Measurements from ENCODE around the gene TEX12. TPM values are rescaled to one million over a fixed set of nuclear protein-coding genes. Genes with fewer than 3 reads are reported as not detected.

Gene TEX12

GRCh38 chr11:112215621-112216020 lies 48.4 kb downstream of the TEX12 start:
- H3K36me3 ChIP-seq (ENCODE audit: insufficient read depth, low read length): no peaks in the 10 kb centered on the region
- H3K4me3 ChIP-seq (ENCODE audit: low read length): no peak overlapping the region
- no peaks in the 10 kb centered on the region for H3K27me3 ChIP-seq (ENCODE audit: control insufficient read depth, insufficient read depth, low read length)
- peaks cover 26% of the 10 kb centered on the region for H3K4me1 ChIP-seq (ENCODE audit: control insufficient read depth, insufficient read depth, low read length)
- no peak overlapping the region for H3K4me2 ChIP-seq (ENCODE audit: low read length)
- H3K9me3 ChIP-seq (replicated peaks; ENCODE audit: low read length): no peaks in the 10 kb centered on the region
- H3K9ac ChIP-seq (ENCODE audit: low read depth, low read length): no peak overlapping the region

- no peak overlapping the region for H3K9ac ChIP-seq (ENCODE audit: low read depth, low read length)
- H3K4me3 ChIP-seq (ENCODE audit: low read length): no peak overlapping the region
- H3K4me1 ChIP-seq (ENCODE audit: control insufficient read depth, insufficient read depth, low read length): peaks cover 26% of the 10 kb centered on the region
- no peak overlapping the region for H3K4me2 ChIP-seq (ENCODE audit: low read length)
- H3K27me3 ChIP-seq (ENCODE audit: control insufficient read depth, insufficient read depth, low read length): no peaks in the 10 kb centered on the region
- no peaks in the 10 kb centered on the region for H3K36me3 ChIP-seq (ENCODE audit: insufficient read depth, low read length)
- no peaks in the 10 kb centered on the region for H3K9me3 ChIP-seq (replicated peaks; ENCODE audit: low read length)
Observed at GRCh38 chr11:112216561-112217105, 49.5 kb downstream of the TEX12 start.

- H3K27me3 ChIP-seq (ENCODE audit: control insufficient read depth, insufficient read depth, low read length): no peaks in the 10 kb centered on the region
- no peak overlapping the region for H3K4me3 ChIP-seq (ENCODE audit: low read length)
- no peak overlapping the region for H3K4me2 ChIP-seq (ENCODE audit: low read length)
- H3K4me1 ChIP-seq (ENCODE audit: control insufficient read depth, insufficient read depth, low read length): peaks cover 19% of the 10 kb centered on the region
- H3K9me3 ChIP-seq (replicated peaks; ENCODE audit: low read length): no peaks in the 10 kb centered on the region
- no peak overlapping the region for H3K9ac ChIP-seq (ENCODE audit: low read depth, low read length)
- no peaks in the 10 kb centered on the region for H3K36me3 ChIP-seq (ENCODE audit: insufficient read depth, low read length)
Observed at GRCh38 chr11:112219476-112220232, 52.5 kb downstream of the TEX12 start.

DNA sequence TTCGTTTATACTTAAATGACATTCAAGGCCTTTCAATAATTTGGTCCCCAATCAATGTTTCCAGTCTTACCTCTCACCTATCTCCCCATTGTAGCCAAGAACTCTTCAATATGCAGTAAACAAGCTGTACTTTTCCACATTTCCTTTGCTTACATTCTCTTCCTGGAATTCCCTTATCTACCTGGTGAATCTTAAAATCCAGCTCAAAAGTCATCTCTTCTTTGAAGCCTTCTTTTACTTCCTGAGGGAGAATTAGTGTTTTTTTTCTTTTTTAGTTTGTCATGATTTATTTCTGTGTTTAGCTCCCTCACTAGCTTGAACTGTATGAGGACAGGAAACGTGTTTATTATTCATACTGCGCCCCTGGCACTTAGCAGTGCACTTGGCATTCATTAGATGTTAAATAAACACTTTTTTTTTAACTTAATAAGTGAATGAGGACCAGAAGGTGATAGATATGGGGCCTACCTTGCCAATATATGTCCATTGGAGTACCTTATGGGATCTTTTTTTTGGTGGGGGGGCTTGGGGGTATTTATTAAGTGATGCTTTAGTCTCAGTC lies 54.2 kb downstream of the TEX12 start:
- Histone ChIP-seq H3K4me3 (ENCODE audit: low read length) (no peak overlapping the region), H3K4me2 (ENCODE audit: low read length) (no peak overlapping the region), H3K27me3 (ENCODE audit: control insufficient read depth, insufficient read depth, low read length) (no peaks in the 10 kb centered on the region), H3K9ac (ENCODE audit: low read depth, low read length) (no peak overlapping the region), H3K9me3 (replicated peaks; ENCODE audit: low read length) (no peaks in the 10 kb centered on the region), H3K36me3 (ENCODE audit: insufficient read depth, low read length) (no peaks in the 10 kb centered on the region), H3K4me1 (ENCODE audit: control insufficient read depth, insufficient read depth, low read length) (peaks cover 11% of the 10 kb centered on the region)

Small RNAs within 50 kb of the gene (small RNA-seq; reads per million reads assigned to genes)
- not detected for gene MRPS36P4

All from skeletal muscle satellite cell (primary cell).